GM18861 (cell line): ENCODE measurements around the gene EFNA4.
A peak's percentile ranks its signal among the peaks of the same experiment; 100 is the strongest.

Source experiments
- ATAC-seq: cut with Tn5 transposase; IDR thresholded peaks from one replicate; pipeline ENCODE4 v1.9.1; 2021; ENCODE audit not compliant: unreplicated experiment

EFNA4 gene

GRCh38 chr1:155032886-155033285 lies 30.7 kb upstream of the EFNA4 start:
- no peak for ATAC-seq

GRCh38 chr1:155033524-155033923 lies 30.0 kb upstream of the EFNA4 start, which contains the start of the genes DCST1 and DCST2:
TSS of gene DCST1 (plus strand) at chr1:155033824. CDS start at chr1:155034037, 213 bp downstream.
TSS of gene DCST2 (minus strand) at chr1:155033781. CDS start at chr1:155033701, 80 bp downstream.
- ATAC-seq, result no peak

GRCh38 chr1:155034318-155035208 lies 29.0 kb upstream of the EFNA4 start:
- ATAC-seq, result no peak

- ATAC-seq, result no peak
Measured at GRCh38 chr1:155035936-155036335, 27.6 kb upstream of the EFNA4 start.

GRCh38 chr1:155037043-155037442 lies 26.5 kb upstream of the EFNA4 start:
- ATAC-seq, result no peak

- ATAC-seq, result no peak
Measured at GRCh38 chr1:155037851-155038441, 25.6 kb upstream of the EFNA4 start.

GRCh38 chr1:155038602-155039307 lies 24.8 kb upstream of the EFNA4 start:
- no peak for ATAC-seq

- ATAC-seq, result no peak
Measured at GRCh38 chr1:155039308-155039669, 24.3 kb upstream of the EFNA4 start.

- ATAC-seq, result no peak
Measured at GRCh38 chr1:155040358-155041093, 23.0 kb upstream of the EFNA4 start.

GRCh38 chr1:155042789-155043188 lies 20.8 kb upstream of the EFNA4 start:
- ATAC-seq, result no peak

GRCh38 chr1:155043301-155043702 lies 20.2 kb upstream of the EFNA4 start:
- no peak for ATAC-seq

GRCh38 chr1:155043793-155044192 lies 19.7 kb upstream of the EFNA4 start:
- ATAC-seq, result no peak

GRCh38 chr1:155044365-155044764 lies 19.2 kb upstream of the EFNA4 start:
- ATAC-seq, result no peak

GRCh38 chr1:155044812-155045657 lies 18.5 kb upstream of the EFNA4 start:
- ATAC-seq, result no peak

GRCh38 chr1:155048449-155049334 lies 14.8 kb upstream of the EFNA4 start:
- ATAC-seq, result no peak

- ATAC-seq, result no peak
Measured at GRCh38 chr1:155049651-155050559, 13.6 kb upstream of the EFNA4 start.

- ATAC-seq, result peak; percentile 42
Measured at GRCh38 chr1:155050560-155051341, 12.8 kb upstream of the EFNA4 start, which contains the start of gene ADAM15. TSS of gene ADAM15 (plus strand) at chr1:155051316. CDS start at chr1:155051387, 71 bp downstream.
